ENCODE data around the gene MRTFA.

DNA sequence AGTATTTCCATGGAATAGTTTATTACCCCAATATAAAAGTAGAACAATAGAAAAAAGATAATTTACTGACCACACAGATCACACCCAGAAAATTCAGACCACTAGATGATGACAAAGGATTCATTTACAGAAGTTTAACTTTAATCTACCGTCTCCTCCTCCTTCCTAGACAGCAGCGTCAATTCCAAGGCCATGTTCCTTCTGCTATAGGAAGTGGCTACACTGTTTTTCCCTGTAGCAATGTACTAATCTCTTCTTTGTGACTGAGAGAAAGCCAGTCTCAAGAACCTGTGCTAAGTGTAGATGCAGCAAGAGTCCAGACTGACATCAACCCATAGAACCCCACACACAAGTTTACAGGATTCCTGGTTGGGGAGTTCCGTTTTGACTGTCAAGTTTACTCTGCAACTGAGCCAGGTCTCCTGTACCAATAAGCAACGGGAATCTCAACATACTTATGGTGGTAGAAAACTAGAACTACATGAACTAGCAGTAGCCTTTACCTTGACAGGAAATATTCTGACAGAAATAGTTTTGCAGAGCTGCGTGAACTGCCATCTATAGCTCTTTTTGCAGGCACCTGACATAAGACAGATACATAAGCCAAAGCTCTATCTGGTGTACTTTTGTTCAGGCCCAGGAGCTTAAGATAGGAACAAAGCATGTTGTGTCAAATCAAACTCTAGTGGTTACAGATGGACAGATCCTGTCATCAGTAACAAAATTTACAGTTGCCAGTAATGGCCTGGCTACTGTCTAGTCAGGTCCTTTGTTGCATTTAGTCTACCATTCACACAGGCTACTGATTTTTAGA lies 42.9 kb downstream of the MRTFA start:
- TF ChIP-seq POLR2A (IDR thresholded peaks at IDR 0.05), result no peak
- TF ChIP-seq, protein P1, sequence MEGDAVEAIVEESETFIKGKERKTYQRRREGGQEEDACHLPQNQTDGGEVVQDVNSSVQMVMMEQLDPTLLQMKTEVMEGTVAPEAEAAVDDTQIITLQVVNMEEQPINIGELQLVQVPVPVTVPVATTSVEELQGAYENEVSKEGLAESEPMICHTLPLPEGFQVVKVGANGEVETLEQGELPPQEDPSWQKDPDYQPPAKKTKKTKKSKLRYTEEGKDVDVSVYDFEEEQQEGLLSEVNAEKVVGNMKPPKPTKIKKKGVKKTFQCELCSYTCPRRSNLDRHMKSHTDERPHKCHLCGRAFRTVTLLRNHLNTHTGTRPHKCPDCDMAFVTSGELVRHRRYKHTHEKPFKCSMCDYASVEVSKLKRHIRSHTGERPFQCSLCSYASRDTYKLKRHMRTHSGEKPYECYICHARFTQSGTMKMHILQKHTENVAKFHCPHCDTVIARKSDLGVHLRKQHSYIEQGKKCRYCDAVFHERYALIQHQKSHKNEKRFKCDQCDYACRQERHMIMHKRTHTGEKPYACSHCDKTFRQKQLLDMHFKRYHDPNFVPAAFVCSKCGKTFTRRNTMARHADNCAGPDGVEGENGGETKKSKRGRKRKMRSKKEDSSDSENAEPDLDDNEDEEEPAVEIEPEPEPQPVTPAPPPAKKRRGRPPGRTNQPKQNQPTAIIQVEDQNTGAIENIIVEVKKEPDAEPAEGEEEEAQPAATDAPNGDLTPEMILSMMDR (IDR thresholded peaks at IDR 0.05), result no peak

All from lower leg skin (tissue), 3 donors.